Smooth muscle cell (in vitro differentiated cells): ENCODE measurements around the gene CFL1. TPM values are rescaled to one million over a fixed set of nuclear protein-coding genes. Genes with fewer than 3 reads are reported as not detected.
A peak's percentile ranks its signal among the peaks of the same experiment; 100 is the strongest.

Experiments used
- DNase-seq: peaks from one replicate; lab custom pipeline; 2025; ENCODE audit not compliant: unreplicated experiment; lab: John Stamatoyannopoulos, UW
- H2AFZ ChIP-seq: fragments of 200-600 bp; sonication (generic); 2 replicates; pipeline ENCODE4 v1.6.0; 2016; ENCODE audit warnings: antibody characterized with exemption, low read depth, mild to moderate bottlenecking
- H3F3A ChIP-seq: fragments of 200-600 bp; sonication (generic); 2 replicates; pipeline ENCODE4 v1.6.0; 2017; ENCODE audit warnings: antibody characterized with exemption, low read depth
- H3K27ac ChIP-seq: fragments of 200-600 bp; sonication (generic); 2 replicates; pipeline ENCODE4 v1.5.1; 2016; ENCODE audit warnings: low read depth, mild to moderate bottlenecking
- H3K27me3 ChIP-seq: fragments of 200-600 bp; sonication (generic); 2 replicates; pipeline ENCODE4 v1.6.1; 2016; ENCODE audit warnings: low read depth, mild to moderate bottlenecking
- H3K36me3 ChIP-seq: fragments of 200-600 bp; sonication (generic); 2 replicates; pipeline ENCODE4 v1.5.1; 2016; ENCODE audit warnings: low read depth
- H3K4me1 ChIP-seq: fragments of 200-600 bp; sonication (generic); 2 replicates; pipeline ENCODE4 v1.5.1; 2016; ENCODE audit warnings: low read depth
- H3K4me2 ChIP-seq: fragments of 200-600 bp; sonication (generic); 2 replicates; pipeline ENCODE4 v1.6.0; 2016; ENCODE audit warnings: mild to moderate bottlenecking
- H3K4me3 ChIP-seq: fragments of 200-600 bp; sonication (generic); 2 replicates; pipeline ENCODE4 v1.5.1; 2016; ENCODE audit warnings: mild to moderate bottlenecking
- H3K79me2 ChIP-seq: fragments of 200-600 bp; sonication (generic); 2 replicates; pipeline ENCODE4 v1.6.0; 2016; ENCODE audit warnings: low read depth, mild to moderate bottlenecking
- H3K9ac ChIP-seq: fragments of 200-600 bp; sonication (generic); 2 replicates; pipeline ENCODE4 v1.6.0; 2016; ENCODE audit warnings: low read depth
- H3K9me3 ChIP-seq: fragments of 200-600 bp; sonication (generic); replicated peaks from 2 replicates; pipeline ENCODE4 v1.5.1; 2016; ENCODE audit warnings: low read depth
- H4K20me1 ChIP-seq: fragments of 200-600 bp; sonication (generic); 2 replicates; pipeline ENCODE4 v1.6.0; 2016; ENCODE audit warnings: low read depth
- WGBS: methylation state at CpG from one replicate; pipeline ENCODE4 v1.1.7; 2016; ENCODE audit warnings: low lambda C conversion rate; 5-methylcytosine and 5-hydroxymethylcytosine counted together
- polyA plus RNA-seq: library from polyadenylated mRNA; unstranded; fragments of >200 nt; fragmentation: Nextera tagmentation; extraction: Ambion mirVana; gene quantifications from 2 replicates; pipeline ENCODE4 v1.2.1, GENCODE V29; 2016
- total RNA-seq: library from RNA; depleted of rRNA; stranded (reverse); fragments of >200 nt; gene quantifications from 2 replicates; pipeline ENCODE4 v1.2.3, GENCODE V29; 2014
- TF ChIP-seq, protein P1 (sequence below): fragments of 200-600 bp; sonication (generic); IDR thresholded peaks from 2 replicates; pipeline ENCODE4 v1.5.1; 2017; ENCODE audit warnings: borderline replicate concordance, mild to moderate bottlenecking, antibody characterized with exemption; ENCODE audit not compliant: insufficient read depth, poor library complexity, severe bottlenecking

CFL1 gene
- total and polyA plus RNA-seq, 2 experiments from 2014 or later = 1,255 to 3,052 TPM

DNA sequence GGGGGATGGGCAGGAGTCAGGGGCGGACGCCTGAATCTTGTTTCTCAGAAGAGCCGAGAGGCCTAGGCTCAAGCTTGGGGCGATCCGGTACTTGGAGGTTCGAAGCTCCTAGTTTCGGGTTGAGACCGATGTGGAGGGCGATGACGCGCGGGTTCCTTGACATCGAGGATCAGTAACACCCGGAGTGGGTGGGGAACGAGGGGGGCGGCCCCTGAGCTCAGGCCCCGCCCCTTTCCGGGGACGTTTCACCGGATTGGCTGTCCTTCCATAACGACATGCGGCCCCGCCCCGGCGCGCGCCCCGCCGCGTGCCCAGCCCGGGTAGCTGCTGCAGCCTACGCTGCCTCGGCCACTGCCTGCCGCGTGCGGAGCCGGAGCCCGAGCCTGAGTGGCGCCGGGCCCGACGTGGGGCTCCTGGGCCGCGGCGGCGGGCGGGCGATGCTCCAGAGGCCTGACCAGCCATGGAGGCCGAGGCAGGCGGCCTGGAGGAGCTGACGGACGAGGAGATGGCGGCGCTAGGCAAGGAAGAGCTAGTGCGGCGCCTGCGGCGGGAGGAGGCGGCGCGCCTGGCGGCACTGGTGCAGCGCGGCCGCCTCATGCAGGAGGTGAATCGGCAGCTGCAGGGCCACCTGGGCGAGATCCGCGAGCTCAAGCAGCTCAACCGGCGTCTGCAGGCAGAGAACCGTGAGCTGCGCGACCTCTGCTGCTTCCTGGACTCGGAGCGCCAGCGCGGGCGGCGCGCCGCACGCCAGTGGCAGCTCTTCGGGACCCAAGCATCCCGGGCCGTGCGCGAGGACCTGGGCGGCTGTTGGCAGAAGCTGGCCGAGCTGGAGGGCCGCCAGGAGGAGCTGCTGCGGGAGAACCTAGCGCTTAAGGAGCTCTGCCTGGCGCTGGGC lies 32.6 kb upstream of the CFL1 start, which contains the start of gene CCDC85B:
Gene CCDC85B, plus strand, starts transcription at position 350 of the 895 bp plus-strand sequence. Its CDS starts 111 bp downstream, at position 461.
- TF ChIP-seq, protein P1, sequence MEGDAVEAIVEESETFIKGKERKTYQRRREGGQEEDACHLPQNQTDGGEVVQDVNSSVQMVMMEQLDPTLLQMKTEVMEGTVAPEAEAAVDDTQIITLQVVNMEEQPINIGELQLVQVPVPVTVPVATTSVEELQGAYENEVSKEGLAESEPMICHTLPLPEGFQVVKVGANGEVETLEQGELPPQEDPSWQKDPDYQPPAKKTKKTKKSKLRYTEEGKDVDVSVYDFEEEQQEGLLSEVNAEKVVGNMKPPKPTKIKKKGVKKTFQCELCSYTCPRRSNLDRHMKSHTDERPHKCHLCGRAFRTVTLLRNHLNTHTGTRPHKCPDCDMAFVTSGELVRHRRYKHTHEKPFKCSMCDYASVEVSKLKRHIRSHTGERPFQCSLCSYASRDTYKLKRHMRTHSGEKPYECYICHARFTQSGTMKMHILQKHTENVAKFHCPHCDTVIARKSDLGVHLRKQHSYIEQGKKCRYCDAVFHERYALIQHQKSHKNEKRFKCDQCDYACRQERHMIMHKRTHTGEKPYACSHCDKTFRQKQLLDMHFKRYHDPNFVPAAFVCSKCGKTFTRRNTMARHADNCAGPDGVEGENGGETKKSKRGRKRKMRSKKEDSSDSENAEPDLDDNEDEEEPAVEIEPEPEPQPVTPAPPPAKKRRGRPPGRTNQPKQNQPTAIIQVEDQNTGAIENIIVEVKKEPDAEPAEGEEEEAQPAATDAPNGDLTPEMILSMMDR = peak; percentile 26
- no peaks in the 10 kb centered on the region for H3K9me3 ChIP-seq
- H3K27ac ChIP-seq = peak within 1 kb of the TSS; percentile 89
- H3K79me2 ChIP-seq = peaks cover 48% of the 10 kb centered on the region
- peak; percentile 93 for DNase-seq
- peak within 1 kb of the TSS; percentile 77 for H3K4me3 ChIP-seq
- H3K4me1 ChIP-seq = peaks cover 22% of the 10 kb centered on the region
- WGBS = 1% methylated on average over 90 of the region's 94 CpGs
- no peak within 1 kb of the TSS for H2AFZ ChIP-seq
- H3K36me3 ChIP-seq = no peaks in the 10 kb centered on the region
- peaks cover 16% of the 10 kb centered on the region for H3F3A ChIP-seq
- peak within 1 kb of the TSS; percentile 97 for H3K4me2 ChIP-seq
- no peaks in the 10 kb centered on the region for H3K27me3 ChIP-seq
- peaks cover 39% of the 10 kb centered on the region for H4K20me1 ChIP-seq
- peak within 1 kb of the TSS; percentile 80 for H3K9ac ChIP-seq

DNA sequence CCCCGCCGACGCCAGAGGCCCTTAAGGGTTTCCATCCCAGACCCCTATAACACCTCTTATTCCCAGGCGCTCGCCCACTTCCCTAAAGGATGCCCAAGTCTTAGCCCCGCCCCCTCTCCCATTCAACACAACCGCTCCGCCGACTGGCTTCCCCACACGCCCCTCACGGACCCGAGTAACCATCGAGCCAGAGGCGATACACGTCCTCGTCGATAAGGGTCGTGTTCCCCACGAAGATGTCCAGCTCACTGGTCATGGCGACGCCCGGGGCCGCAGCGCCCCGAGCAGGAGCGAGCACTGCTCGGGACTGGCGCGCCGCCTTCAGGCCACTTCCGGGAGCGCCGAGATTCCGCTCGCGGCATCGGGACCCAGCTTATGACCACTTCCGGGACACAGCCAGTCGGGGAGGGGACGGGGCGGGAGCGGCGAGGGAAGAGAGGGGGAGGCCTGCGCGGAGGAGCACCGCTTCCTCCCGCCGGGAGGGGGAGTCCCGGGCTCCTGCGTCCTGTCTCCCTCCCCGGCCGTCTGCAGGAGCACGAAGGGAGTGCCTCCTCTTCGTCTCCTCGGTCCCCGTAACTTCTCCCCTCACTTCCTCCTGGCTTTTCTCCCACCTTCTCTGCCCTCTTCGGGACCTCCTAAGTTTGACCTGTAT lies 30.3 kb upstream of the CFL1 start, which contains the start of gene FIBP:
Gene FIBP, minus strand, starts transcription at position 309 of the 652 bp plus-strand sequence. Its CDS starts 53 bp downstream, at position 256.
- Histone ChIP-seq H3K9ac (peak within 1 kb of the TSS; percentile 78), H3K27me3 (no peaks in the 10 kb centered on the region), H3K4me1 (peaks cover 22% of the 10 kb centered on the region), H3K79me2 (peaks cover 31% of the 10 kb centered on the region), H4K20me1 (peaks cover 32% of the 10 kb centered on the region), H3K4me2 (peak within 1 kb of the TSS; percentile 91), H3K4me3 (peak within 1 kb of the TSS; percentile 77), H3F3A (peaks cover 16% of the 10 kb centered on the region), H3K36me3 (no peaks in the 10 kb centered on the region), H2AFZ (peak within 1 kb of the TSS; percentile 79), H3K27ac (peak within 1 kb of the TSS; percentile 89), H3K9me3 (no peaks in the 10 kb centered on the region)
- peak; percentile 95 for DNase-seq
- TF ChIP-seq, protein P1 = peak; percentile 75
- under 1% methylated on average over 42 of the region's 57 CpGs for WGBS

DNA sequence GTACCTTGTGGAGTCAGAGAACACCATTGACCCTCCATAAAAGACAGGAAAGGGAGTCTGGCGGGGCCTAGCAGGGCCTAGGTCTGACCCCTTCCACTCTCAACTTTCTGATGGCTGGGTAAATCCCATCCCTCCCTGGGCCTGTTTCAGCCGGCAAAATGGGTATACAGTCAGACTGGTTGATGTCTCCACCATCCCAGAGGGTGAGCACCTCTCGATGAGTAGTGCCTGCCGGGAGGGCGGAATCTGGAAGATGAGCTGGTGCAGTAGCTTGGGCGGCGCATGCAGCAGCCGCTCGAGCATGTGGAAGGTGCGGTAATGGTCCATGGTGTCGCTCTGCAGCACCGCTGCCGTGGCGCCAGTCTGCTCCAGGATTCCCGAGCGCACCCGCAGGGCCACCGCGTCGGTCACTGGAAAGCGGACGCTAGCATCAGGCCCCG lies 29.8 kb upstream of the CFL1 start:
- DNase-seq = no peak
- no peaks in the 10 kb centered on the region for H3K36me3 ChIP-seq
- peak overlapping the region; percentile 79 for H2AFZ ChIP-seq
- H3K4me3 ChIP-seq = peak overlapping the region; percentile 77
- H3K4me2 ChIP-seq = peak overlapping the region; percentile 91
- H4K20me1 ChIP-seq = peaks cover 27% of the 10 kb centered on the region
- no peaks in the 10 kb centered on the region for H3K9me3 ChIP-seq
- peak overlapping the region; percentile 73 for H3K9ac ChIP-seq
- TF ChIP-seq, protein P1 = no peak
- 5% methylated on average over 14 of the region's 23 CpGs for WGBS
- H3K27ac ChIP-seq = peak overlapping the region; percentile 89
- H3K4me1 ChIP-seq = peaks cover 22% of the 10 kb centered on the region
- no peaks in the 10 kb centered on the region for H3K27me3 ChIP-seq
- peaks cover 16% of the 10 kb centered on the region for H3F3A ChIP-seq
- peaks cover 25% of the 10 kb centered on the region for H3K79me2 ChIP-seq
